NCI-H226 (cell line): ENCODE measurements around the gene FBLN5.

Experiments used
- DNase-seq: peaks from one replicate; pipeline ENCODE4 v3.0.0-alpha.2; 2015

The FBLN5 gene, protein sequence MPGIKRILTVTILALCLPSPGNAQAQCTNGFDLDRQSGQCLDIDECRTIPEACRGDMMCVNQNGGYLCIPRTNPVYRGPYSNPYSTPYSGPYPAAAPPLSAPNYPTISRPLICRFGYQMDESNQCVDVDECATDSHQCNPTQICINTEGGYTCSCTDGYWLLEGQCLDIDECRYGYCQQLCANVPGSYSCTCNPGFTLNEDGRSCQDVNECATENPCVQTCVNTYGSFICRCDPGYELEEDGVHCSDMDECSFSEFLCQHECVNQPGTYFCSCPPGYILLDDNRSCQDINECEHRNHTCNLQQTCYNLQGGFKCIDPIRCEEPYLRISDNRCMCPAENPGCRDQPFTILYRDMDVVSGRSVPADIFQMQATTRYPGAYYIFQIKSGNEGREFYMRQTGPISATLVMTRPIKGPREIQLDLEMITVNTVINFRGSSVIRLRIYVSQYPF

DNA sequence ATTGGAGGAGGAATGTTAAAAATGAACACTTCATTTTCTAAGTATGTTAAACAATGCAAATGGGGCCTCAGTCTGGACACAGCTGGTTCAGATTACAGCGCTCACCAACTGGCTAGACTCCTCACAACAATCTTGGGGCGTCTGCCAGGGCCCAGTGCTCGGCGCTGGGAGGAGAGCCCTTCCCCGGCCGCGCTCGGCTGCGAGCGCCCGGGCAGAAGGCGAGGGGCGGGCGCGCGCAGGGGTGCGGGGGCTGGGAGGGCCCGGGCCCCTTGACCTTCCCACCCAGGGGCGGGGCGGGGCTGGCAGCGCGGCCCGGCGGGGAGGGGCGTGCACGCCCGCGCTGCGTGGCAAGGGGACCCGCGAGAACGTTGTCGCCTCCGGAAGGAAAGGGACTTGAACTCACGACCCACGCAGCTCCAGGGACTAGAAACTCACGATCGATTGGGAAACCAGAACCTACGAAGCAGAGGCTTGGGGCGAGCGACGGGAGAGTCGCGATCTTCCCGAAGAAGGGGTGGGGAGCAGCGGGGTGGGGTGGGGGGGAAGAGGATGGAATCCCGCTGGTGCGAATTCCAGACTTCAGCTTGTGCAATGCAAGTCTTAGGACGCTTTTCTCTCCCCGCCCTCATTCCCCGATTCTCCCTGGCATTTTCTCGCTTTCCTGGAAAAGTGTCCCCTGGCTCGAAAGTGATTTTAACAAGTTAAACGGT lies at the start of gene FBLN5:
Gene FBLN5, minus strand, starts transcription at position 220 of the 710 bp plus-strand sequence. CDS start 465 bp downstream, outside the sequence.
- DNase-seq = peak; percentile 15

DNA sequence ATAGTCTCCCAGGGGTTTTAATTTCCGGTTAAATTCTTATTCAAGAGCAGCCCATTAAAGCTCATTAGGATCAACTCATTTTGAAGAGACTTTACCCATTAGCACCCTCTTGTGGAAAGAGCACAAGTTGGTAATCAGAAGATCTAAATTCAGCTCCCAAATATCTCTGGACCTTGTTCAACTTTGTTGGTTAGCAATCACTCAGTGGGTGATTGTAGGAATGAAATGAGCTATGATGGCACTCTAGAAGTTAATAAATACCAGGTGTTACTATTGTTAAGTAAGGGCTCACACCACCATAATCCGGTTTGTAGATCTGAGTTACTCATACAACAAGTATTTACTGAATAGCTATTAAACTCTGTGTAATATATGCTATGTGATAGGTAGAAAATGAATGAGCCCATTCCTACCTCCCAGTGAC lies 49.5 kb upstream of the FBLN5 start:
- peak; percentile 52 for DNase-seq

DNA sequence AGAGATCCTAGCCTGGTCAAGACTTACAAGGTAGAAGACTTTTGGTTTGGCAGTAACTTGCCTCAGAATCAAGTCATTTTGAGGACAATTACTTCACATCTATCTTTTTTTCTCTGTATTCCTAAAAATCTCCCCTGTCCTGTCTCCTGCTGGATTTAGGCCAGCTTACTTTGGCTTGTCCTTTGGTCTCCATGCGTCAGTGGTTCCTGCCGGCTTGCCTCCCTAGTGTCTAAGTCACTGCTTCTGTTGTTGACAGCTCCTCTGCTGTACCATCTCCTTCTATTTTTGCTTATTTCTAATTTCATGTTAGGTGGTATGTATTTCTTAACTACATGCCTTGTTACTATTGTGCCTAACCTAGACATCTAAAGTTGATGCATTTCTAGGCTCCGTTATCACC lies 39.7 kb upstream of the FBLN5 start:
- no peak for DNase-seq

DNA sequence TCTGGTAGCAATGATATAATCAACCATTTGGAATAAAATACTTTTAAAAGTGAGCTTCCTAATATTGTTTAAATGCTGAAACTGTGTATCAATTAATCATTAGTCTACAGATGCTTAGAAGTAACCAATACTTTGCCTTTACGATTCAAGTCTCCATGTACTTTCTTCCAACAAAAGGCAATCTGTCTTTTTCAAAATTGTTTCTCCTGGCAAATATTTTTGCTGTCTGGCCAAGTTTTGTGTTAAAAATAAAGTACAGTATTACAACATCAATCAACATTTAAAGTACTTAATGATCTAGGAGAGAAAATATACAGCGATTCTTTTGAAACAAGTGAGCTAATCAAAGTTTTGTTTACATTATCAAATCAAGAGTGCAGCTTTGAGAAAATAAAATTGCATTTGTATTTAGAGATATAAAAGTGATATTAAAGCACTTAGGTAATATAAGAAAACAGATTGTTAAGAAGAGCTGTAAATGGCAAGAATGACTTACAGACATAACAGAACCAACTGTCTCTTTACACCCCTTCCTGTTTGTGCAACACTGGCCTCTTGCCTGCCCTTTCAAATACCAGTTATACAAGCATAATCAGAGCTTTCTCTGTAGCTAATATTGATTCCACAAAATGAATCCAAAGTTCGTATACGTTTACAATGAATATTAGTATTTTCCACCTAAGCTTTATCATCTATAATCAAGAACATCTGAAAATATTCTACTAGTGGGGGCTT lies 38.2 kb upstream of the FBLN5 start:
- DNase-seq = no peak

DNA sequence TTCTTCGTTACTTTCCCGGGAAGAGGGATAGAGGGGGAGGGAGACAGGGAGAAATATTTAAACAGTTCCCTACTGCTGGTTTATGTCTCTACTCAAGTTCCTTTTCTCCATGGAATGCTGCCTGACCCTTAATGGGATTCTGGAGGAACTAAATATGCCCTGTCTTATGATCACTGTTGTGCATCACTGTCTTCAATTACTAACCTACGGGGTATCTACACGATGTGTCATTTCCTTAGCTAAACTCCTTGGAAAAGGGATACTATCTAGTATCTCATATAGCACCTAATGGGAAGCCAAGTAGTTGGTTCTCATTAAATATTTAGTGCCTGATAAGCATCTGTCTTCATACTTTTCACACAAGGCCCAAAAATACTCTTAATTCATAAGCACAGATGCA lies 37.5 kb upstream of the FBLN5 start:
- DNase-seq = peak; percentile 75

DNA sequence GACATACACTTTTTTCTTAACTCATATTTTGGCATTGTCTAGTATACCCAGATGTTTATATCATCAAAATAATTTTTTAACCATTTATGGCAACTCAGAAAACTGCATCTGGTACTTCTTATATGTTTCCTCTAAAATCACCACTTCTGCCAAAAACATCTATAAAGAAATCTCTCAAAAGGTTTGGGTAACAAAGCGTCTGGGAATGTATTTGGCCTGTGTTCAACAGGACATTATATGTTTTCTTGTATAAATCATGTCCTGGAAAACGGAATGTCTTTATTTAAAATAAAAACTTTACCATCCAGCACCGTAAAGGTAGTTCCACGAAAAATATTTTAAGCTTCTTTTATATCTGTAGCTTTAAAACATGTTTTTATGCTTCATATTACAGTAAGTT lies 36.1 kb upstream of the FBLN5 start:
- no peak for DNase-seq

DNA sequence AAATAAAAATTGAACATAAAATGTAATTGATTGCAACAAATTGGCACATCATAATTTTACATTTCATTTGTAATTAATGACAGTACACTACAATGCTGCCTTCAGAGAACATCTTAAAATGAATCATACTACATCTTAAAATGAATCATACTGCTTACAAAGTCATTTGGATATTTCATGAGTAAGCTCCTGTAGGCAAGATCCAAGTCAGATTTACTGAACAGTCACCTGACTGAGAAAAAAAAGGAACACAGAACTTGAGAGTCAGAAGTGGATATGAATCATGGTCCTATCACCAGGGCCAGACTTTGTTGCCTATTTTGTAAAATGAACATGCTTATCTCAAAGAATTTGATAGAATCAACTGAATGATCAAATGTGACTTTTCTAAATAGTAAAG lies 32.7 kb upstream of the FBLN5 start:
- peak; percentile 89 for DNase-seq

DNA sequence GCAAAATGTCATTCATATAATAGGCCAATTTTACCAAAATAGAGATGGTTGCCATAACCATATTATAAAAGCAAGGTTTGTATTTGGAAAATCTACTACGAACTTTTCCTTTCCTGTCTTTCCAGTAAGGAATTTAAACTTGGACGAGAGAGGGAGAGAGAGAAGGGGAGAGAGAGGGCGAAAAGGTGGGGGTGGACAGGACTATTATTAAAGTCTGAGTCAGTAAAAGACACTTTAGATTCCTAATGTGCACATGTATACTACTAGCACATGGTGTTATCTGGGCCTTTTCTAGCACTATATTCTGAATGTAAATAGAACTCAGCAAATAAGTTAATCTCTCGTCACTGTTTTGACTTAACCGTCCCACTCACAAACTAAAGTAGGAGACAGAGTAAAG lies 30.4 kb upstream of the FBLN5 start:
- no peak for DNase-seq

DNA sequence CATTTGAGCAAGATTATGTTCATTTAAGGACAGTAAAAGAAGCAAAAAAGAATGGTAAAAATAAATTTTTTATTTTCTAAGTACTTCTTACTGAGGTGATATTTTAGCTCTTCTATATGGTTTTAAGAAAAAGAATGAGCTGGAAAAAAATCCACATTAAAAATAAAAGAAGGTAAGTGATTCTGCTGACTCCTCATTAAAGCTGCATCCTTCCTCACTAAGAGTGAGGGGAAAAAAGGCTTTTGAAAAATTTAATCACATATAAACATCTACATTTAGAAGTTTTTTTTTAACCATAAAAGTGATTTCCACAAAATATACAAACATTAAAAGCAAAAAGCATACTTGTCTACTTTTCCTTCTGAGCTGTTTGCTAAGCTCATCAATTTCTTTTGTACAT lies 28.3 kb upstream of the FBLN5 start:
- DNase-seq = no peak

DNA sequence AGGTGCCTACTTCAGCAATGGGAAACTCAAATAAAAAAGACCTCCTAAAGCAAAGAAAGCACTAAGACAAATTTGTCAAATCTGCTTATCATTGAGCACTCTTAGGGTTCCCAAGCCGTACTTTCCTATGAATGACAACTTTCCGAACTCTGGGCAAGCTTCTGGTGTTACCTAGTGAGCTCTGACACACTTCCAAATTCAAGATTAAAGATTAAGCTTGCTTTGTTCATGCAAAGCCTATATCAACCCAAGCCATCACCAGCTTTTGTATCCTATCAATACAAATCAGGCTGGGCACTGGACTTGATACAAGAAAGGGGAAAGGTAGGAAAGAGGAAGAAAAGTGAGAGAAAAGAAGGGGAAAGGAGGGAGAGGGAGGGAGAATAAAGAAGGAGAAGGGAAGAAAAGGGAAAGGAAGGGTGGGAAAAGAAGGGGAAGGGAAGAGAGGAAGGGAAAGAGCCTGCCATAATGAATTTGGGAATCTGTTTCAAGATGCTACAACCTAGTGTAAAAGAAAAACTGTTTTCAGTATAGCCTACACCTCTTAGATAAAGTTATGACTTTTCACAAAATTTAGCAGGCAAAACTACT lies 23.8 kb upstream of the FBLN5 start:
- DNase-seq = no peak

DNA sequence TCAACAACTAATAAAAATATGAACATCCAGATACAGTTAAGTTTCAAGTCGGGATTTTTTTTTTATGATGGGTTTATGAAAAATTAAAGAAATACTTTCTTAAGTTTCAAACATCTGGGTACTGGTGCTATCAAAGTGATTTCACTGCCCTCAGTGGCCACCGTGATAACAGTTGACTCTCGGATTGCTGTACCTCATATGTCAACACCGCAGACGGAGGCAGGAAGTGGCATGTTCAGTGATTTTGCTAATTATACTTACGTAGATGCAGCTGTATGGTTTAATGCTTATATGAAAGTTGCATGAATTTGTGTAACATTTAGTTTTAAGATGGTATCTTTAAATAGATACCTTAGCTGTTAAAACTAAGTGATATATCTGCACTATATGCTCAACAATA lies 20.8 kb upstream of the FBLN5 start:
- no peak for DNase-seq

DNA sequence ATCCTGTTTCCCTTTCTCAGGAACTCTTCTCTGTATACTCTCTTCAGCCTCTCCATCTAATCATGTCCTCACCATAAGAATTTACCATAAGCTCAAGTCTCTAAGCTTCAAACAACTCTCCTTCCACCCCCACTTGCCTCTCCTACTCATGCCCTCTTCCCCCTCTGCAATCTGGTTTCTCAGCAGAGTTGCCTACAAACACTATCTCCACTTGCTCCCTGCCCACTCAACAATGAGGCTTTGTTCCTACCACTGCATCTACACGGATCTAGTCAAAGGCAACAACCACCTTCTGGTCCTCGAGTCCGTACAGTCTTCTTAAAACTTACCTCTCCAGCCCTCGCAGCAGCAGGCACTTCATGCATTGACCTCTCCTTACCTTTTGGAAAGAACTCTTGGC lies 17.2 kb upstream of the FBLN5 start:
- DNase-seq = no peak

DNA sequence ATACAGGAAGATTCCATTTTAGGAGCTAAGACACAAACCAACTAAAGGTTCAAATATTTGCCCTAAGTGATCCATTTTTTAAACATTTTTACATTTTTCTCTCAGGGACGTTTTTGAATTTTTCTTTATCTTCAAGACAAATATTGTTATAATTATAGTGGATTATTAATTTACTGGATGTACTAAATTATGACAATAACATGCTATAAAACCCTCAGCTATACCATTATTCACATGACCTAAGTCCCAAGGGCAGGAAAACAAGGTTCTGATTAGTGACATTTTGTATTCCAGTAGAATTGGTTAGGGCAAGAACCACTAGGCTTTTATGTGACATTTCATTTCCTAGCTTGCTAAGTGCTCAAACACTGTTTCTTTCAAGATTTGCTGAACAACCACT lies 16.5 kb upstream of the FBLN5 start:
- DNase-seq = no peak

DNA sequence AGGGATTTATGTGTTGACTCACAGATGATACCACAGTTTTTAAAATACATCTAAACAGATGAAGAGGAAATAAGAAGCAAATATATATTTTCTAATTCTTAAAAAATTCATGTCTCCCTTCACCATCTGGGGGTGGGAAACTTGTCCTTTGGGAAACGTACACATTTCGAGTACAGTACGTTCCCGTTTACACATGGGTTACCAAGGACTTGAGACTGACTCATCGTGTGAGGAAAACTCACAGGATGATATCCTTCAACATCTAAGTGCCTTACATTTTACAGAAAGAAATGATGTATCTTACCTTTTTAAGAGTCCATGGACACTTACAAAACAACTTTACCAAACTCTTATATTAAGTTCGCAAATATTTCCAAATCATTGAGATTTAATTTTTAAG lies 16.0 kb upstream of the FBLN5 start:
- DNase-seq = no peak

DNA sequence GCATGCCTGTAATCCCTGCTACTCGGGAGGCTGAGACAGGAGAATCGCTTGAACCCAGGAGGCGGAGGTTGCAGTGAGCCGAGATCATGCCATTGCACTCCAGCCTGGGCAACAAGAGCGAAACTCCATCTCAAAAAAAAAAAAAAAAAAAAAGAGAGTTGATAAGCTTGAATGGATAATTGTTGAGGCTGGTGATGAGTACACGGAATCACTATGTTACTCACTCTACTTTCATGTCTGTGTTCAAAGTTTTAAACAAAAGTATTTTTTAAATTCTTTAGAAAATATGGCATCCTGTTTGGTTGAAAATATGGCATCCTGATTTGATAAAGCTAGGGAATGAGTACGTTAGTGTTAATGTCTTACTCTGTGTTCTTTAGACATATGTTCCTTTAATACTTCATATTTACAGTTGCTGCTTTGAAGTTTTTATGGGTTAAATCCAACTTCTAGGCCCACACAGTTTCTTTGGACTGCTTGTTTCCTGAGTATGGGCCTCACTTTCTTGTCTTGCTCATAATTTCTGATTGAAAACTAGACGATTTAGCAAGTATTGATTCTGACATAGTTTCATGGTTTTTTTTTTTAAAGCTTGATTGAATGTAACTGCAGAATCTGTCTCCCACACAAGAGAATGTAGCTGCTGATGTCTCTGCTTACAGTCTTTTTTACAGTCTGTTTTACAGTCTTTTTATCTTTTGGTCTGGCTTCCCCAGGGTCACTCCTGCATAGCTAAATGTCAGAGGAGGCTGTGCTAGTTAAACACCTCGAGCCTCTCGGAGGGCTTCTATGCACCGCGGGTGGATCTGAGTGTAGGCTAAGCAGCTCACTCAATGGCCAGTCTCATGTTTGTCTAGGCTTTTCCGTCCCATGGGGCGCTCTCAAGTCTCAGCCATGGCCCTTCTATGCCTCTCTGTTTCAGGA lies 14.1 kb upstream of the FBLN5 start:
- no peak for DNase-seq

DNA sequence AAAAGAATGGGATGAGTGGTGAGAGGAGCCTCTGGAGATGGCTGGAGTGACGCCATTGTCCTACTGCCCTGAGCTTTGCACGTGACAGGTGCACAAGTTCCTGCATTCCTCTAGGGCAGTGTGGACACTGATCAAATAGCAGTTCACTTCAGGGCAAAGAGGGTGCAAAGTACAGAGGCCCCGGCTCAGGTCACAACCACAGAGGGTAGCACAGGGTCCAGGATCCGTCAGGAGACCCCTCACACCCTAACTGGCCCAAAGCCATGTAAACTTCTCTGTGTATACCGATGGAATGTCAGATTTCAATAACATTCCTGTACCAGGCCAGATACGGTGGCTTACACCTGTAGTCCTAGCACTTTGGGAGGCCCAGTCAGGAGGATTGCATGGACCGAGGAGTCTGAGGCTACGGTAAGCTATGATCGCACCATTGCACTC lies 10.4 kb upstream of the FBLN5 start:
- DNase-seq = no peak

DNA sequence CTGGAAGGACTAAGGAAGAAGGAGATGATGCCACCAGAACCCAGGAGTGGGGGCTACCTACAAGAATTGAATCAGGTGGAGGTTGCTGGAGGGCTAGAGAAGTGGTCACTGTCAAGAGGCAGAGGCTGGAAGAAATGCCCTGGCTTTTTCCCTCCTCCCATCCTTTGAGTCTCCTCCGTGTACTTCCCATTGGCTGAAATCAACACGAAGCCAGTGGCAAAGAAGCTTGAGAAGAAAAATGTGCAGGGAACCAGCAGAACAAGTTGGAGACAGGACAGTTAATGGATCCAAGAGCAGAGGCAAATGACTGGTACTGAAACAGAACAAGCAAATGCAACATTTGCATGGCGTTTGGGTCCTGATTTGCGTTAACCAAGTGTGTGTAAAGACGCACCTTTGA lies 9.1 kb upstream of the FBLN5 start:
- no peak for DNase-seq

DNA sequence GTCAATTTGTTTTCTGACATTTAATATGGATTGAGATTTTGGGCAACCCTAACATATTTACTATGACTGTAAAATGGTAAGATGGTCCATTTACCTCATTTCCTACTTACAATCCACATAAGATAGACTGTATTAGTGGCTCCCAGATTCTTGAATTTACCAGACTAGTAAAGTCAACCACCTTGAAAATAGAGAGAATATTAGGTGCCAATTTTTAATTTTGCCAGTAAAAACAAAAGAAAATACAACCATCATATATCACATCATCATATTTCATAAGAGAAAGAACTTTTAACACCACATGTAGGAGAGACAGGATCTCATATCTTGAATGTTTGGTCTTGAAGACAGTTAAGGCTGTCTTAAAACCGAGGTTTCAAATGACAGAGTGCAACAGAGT lies 7.7 kb upstream of the FBLN5 start:
- no peak for DNase-seq

DNA sequence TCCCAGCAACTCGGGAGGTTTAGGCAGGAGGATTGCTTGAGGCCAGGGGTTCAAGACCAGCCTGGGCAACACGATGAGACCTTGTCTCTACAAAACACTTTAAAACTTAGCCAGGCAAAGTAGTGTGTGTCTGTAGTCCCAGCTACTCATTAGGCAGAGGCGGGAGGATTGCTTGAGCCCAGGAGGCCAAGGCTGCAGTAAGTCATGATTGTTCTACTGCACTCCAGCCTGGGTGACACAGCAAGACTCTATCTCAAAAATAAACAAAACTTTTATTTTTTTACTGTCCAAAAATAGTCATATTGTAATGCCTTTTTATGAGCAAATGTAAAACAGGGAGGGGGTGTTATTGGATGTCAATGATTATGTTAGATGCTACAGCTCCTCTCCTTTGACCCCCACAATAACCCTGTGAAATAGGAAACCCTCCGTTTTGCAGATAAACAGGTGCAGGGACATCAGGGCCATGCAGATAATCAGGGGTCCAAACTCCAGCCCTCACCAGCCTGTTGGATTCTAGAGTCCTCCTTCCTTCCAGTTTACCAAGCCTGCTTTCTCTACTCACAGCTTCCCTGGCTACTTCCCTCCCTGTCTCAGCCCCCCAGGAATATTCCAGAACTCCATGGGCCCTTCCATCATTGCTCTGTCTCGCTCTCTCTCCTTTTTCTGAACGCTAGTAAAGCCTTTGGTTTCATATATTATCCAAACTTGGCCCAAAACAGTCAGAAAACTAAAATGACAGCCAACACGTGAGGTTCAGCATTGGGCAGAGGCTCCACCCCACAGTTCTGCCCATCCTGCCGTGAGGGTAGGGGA lies 5.9 kb upstream of the FBLN5 start:
- no peak for DNase-seq

DNA sequence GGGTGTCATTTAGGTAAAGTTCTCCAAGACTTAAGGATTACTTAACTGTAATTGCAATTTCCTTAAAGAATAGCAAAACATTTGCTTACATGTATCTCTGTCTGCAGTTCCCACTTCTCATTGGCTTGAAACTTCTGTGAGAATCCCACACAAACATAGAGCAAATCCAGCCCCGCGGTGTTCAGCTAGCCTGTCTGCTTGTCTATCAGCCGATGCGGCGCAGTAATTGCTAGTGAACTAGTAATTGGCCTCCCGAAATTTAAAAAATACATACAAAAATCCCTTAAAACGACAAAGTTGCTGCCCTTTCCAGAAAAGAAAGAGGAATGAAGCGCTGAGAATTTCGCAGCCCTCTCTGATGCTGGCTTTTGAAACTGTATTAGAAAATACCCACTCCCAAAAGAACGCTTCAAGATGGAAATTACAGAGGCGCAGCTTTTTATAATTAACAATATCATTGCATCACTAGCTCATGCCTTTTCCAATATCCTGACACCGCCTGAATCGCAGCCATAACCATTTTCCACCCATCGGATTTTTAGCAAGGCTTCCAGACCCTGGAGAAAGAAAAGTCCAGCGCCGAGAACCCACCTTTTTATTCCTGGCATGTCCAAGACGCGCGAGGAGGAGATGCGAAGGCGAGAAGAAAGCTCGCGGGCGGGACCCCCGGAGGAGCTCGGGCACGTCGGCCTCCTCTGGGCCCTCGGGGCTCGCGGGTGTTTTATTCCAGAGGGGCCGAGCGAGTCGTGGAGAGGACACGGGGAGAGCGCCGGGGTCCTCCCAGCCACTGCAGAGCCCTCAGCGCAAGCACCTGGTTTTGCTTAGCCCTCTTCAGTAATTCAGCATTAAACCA lies 646 bp downstream of the FBLN5 start:
- DNase-seq = no peak
